ENCODE data around the gene PKD1.

Gene PKD1

GRCh38 chr16:2135770-2136490 is at the start of gene PKD1:
PKD1 (minus strand) TSS chr16:2135898; CDS start chr16:2135689, 209 bp downstream.
- DNase-seq: peak; percentile 99

- no peak for DNase-seq
Observed at GRCh38 chr16:2184962-2185361, 49.3 kb upstream of the PKD1 start.

GRCh38 chr16:2184346-2184745 is 48.6 kb upstream of the PKD1 start:
- no peak for DNase-seq

- DNase-seq: no peak
Observed at GRCh38 chr16:2183671-2184070, 48.0 kb upstream of the PKD1 start.

- DNase-seq: no peak
Observed at GRCh38 chr16:2181952-2182351, 46.3 kb upstream of the PKD1 start.

GRCh38 chr16:2180962-2181923 is 45.5 kb upstream of the PKD1 start:
- DNase-seq: no peak

GRCh38 chr16:2180461-2180860 is 44.8 kb upstream of the PKD1 start:
- no peak for DNase-seq

- DNase-seq: no peak
Observed at GRCh38 chr16:2179576-2179975, 43.9 kb upstream of the PKD1 start.

GRCh38 chr16:2179107-2179501 is 43.4 kb upstream of the PKD1 start:
- no peak for DNase-seq

- peak; percentile 60 for DNase-seq
Observed at GRCh38 chr16:2178321-2179106, 42.8 kb upstream of the PKD1 start.

GRCh38 chr16:2177561-2177960 is 41.9 kb upstream of the PKD1 start:
- no peak for DNase-seq

GRCh38 chr16:2177101-2177500 is 41.4 kb upstream of the PKD1 start:
- no peak for DNase-seq

- no peak for DNase-seq
Observed at GRCh38 chr16:2176047-2176446, 40.3 kb upstream of the PKD1 start.

GRCh38 chr16:2175454-2175853 is 39.8 kb upstream of the PKD1 start:
- DNase-seq: no peak

GRCh38 chr16:2174396-2175131 is 38.9 kb upstream of the PKD1 start:
- DNase-seq: no peak

- no peak for DNase-seq
Observed at GRCh38 chr16:2173916-2174315, 38.2 kb upstream of the PKD1 start.

- no peak for DNase-seq
Observed at GRCh38 chr16:2173366-2173765, 37.7 kb upstream of the PKD1 start.

- no peak for DNase-seq
Observed at GRCh38 chr16:2172688-2173335, 37.1 kb upstream of the PKD1 start.

GRCh38 chr16:2171601-2172178 is 36.0 kb upstream of the PKD1 start:
- DNase-seq: no peak

- no peak for DNase-seq
Observed at GRCh38 chr16:2170587-2171435, 35.1 kb upstream of the PKD1 start.

GRCh38 chr16:2170080-2170479 is 34.4 kb upstream of the PKD1 start:
- DNase-seq: no peak
